T-helper 1 cell (primary cell): ENCODE data around the gene GOLGA8G.
"Not testable (repeated sequence)": the region's sequence is repeated elsewhere in the genome, so short reads cannot be mapped to it uniquely, and the experiment has no call there.

Experiments
- DNase-seq, 5 donors: peaks; one replicate each; pipeline ENCODE4 v3.0.0-alpha.2; 2012 to 2020
- total RNA-seq, 4 donors: gene quantifications; one replicate each; lab custom pipeline; 2026; lab: John Stamatoyannopoulos, UW

GOLGA8G gene, protein sequence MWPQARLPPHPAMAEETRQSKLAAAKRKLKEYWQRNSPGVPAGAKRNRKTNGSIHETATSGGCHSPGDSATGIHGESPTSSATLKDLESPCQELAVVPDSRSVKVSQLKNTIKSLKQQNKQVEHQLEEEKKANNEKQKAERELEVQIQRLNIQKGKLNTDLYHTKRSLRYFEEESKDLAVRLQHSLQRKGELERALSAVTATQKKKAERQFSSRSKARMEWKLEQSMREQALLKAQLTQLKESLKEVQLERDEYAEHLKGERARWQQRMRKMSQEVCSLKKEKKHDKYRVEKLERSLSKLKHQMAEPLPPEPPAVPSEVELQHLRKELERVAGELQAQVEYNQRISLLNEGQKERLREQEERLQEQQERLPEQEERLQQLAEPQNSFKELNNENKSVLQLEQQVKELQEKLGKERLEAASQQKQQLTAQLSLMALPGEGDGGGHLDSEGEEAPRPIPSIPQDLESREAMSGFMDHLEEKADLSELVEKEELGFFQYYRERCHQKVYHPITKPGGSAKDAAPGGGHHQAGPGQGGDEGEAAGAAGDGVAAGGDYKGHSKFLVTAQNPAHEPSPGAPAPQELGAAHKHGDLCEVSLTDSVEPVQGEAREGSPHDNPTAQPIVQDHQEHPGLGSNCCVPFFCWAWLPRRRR
- total RNA-seq, result 0 reads per million in 4 donors

DNA sequence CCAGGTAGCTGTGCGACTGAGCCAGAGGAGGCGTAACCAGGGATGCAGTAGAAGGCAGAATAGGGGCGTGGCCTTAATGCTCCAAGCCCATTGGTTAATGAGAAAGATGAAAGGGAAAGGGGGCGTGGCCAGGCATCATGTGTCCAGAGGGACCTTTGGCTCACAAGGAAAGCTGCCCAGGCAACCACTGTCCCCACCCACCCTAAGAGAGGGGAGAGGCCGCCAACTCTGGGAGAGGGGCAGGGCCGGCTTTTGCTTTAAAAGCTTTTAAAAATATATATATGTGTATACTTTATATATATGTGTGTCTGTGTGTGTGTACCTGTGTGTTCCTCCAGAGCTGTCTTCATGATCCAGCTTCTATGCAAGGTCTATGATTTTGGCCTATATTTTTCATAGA is at the start of gene GOLGA8G:
Gene GOLGA8G (minus strand): TSS at position 18 of the 400 bp plus-strand sequence. CDS start 62 bp downstream, outside the sequence.
- not testable (repeated sequence) for DNase-seq

DNA sequence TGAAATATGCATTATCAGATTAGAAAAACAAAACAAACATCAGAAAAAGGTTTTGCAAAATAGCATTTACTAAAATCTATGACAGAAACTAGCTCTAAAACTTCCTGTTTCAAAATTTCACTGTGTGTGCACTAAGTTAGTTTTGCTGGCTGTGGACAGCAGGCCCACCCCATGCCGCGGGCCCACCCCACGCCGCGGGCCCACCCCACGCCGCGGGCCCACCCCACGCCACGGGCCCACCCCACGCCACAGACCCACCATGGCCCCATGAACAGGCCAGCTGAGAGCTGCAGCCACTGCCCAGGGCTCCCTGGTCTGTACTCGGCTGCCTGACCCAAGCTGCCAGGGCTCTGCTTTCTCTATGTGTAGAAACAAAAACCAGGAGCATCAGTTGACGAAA is 40.6 kb upstream of the GOLGA8G start:
- DNase-seq, result not testable (repeated sequence)

DNA sequence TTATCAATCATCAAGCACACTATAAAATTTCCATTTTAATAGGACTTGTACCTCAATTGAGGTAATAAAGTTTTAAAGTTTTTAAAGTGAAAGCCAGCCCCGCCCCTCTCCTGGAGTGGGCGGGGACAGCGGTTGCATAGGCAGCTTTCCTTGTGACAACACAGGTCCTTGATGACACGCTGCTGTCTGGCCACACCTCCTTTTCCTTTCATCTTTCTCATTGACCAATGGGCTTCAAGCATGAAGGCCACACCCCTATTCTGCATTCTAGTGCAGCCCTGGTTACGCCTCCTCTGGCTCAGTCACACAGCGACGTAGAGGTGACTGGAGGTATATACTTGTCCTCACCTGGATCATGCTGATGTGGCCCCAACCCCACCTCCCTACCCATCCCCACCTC is 20.5 kb upstream of the GOLGA8G start, which contains the start of gene GOLGA6L25:
Gene GOLGA6L25 (plus strand): TSS at position 301 of the 400 bp plus-strand sequence. CDS start 61 bp downstream, at position 362.
- DNase-seq, result not testable (repeated sequence)

DNA sequence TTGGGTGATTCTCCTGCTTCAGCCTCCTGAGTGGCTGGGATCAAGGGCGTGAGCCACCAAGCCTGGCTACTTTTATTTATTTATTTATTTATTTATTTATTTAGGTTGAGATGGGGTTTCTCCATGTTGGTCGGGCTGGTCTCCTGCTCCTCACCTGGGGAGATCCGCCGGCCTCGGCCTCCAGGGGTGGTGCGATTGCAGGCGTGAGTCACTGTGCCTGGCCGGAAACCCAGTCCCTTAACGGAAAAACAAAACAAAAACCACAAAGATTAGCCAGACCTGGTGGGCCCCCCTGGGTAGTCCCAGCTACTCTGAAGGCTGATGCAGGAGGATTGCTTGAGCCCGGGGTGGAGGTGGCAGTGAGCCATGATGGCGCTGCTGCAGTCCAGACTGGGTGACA is 17.6 kb downstream of the GOLGA8G start:
- not testable (repeated sequence) for DNase-seq

DNA sequence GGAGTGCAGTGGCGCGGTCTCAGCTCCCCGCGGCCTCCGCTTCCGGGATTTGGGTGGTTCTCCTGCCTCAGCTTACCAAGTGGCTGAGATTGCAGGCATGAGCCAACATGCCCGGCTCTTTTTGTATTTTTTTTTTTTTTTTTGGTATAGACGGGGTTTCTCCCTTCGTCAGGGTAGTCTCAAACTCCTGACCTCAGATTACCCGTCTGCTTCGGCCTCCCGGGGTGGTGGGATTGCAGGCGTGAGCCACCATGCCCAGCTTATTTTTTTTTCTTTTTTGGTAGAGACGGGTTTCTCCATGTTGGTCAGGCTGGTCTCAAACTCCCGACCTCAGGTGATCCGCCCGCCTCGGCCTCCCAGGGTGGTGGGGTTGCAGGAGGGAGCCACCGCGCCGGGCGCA is 18.6 kb downstream of the GOLGA8G start:
- not testable (repeated sequence) for DNase-seq

DNA sequence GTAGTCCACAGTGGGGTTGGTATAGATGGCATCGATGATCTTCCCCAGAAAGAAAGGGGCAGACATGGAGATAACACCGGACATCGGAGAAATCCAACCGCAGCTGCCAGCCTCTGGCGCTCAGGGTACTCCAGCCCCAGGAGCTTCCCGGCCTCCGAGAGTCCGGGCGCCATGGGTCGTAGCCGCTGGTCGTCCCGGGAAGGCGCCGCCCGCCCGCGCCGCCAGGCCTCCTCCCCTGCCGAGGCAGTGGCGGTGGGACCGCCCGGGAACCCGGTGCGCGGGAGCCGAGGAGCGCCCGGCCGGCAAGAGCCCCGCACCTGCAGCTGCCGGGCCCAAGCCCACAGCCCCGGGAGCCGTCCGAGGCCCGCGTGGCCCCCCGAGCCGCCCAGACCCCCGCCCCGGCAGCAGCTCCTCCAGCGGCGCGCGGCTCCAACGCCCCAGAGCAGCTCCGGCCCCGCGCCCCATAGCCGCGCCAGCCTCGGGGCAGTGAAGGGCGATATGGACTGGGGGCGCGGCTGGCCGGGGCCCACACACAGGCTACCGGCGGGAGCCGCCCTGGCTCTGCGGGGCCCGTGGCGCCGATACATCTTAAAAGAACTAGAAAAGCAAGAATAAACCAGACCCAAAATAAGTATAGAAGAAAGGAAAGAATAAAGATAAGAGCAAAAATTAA is 24.4 kb downstream of the GOLGA8G start:
- DNase-seq, result not testable (repeated sequence)

DNA sequence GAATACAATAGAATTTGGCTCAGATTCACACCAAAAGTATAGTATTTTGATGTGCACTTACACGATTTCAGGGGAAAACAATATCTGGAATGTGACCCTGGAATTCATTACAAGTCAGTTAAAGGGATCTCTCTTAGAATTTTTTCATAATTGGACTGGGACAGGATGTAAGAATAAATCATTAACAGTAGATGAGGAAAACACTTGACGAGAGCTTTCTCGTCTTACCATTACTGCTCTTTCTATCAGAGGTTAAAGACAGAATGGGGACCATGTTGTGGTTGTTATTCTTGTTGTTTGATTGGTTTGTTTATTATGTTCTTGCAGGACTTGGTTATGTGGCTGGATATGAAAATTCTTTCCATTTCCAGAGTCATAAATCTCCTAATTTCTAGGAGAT is 51.4 kb downstream of the GOLGA8G start:
- not testable (repeated sequence) for DNase-seq
